ENCODE results near the gene SCN8A.

DNA sequence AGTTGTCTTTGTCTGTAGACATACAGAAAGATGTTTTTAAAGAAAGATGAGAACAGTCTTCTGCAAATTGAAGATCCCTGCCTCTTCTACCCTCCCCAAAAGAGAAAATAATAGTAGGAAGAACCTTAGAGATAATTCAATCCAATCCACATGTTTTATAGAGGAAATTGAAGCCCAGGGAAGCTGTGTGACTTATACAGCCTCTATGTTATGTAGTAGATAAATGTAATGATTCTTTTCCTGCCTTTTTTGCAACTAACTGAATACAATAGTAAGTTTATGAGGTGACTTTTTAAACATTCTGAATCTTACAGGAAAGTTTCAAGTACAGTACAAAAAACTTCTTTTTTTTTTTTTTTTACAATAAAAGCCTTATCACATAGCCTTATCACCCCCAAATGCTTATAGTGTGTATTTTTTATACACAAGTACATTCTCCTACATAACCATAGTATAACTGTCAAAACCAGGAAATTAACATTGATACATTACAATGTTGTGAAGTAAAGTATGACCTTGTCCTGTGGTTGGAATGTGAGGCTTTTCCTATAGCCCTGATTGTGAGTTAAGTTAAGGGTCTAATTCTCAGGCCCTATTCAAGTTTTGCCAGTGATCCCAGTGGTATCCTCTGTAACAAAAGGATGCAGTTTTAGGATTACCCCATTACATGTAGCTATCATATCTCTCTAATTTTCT is 163.1 kb downstream of the SCN8A start:
- TF ChIP-seq BCL3 (IDR thresholded peaks at IDR 0.05) (no peak), POLR2A (IDR thresholded peaks at IDR 0.05; ENCODE audit: low read length) (no peak), FOSL2 (IDR thresholded peaks at IDR 0.05) (no peak), FOSL2 (CRISPR knock-in tag; IDR thresholded peaks at IDR 0.05) (no peak)

All from A549 (cell line).